HG03521 (cell line): ENCODE measurements around the gene TLCD1.

Experiments used
- ATAC-seq: cut with Tn5 transposase; IDR thresholded peaks from one replicate; pipeline ENCODE4 v1.9.1; 2021; ENCODE audit warnings: mild to moderate bottlenecking, moderate library complexity; ENCODE audit not compliant: unreplicated experiment

TLCD1 gene

GRCh38 chr17:28715217-28715616 lies 10.8 kb downstream of the TLCD1 start:
- no peak for ATAC-seq

GRCh38 chr17:28714281-28714680 lies 11.8 kb downstream of the TLCD1 start:
- no peak for ATAC-seq

GRCh38 chr17:28712705-28713415 lies 13.2 kb downstream of the TLCD1 start:
- no peak for ATAC-seq

GRCh38 chr17:28712032-28712704 lies 13.9 kb downstream of the TLCD1 start:
- no peak for ATAC-seq

- ATAC-seq, result peak; percentile 13
Measured at GRCh38 chr17:28711723-28712031, 14.4 kb downstream of the TLCD1 start, which contains the start of gene PROCA1. Gene PROCA1 (minus strand): TSS chr17:28711888. CDS start chr17:28711660, 228 bp downstream.

- peak; percentile 75 for ATAC-seq
Measured at GRCh38 chr17:28710861-28711722, 14.9 kb downstream of the TLCD1 start.

- ATAC-seq, result no peak
Measured at GRCh38 chr17:28707339-28707720, 18.7 kb downstream of the TLCD1 start.

- ATAC-seq, result no peak
Measured at GRCh38 chr17:28706471-28707338, 19.3 kb downstream of the TLCD1 start.

GRCh38 chr17:28705728-28706334 lies 20.2 kb downstream of the TLCD1 start:
- no peak for ATAC-seq

GRCh38 chr17:28705074-28705659 lies 20.9 kb downstream of the TLCD1 start:
- no peak for ATAC-seq

GRCh38 chr17:28704219-28704858 lies 21.7 kb downstream of the TLCD1 start:
- ATAC-seq, result no peak

GRCh38 chr17:28703552-28704218 lies 22.3 kb downstream of the TLCD1 start:
- ATAC-seq, result no peak

GRCh38 chr17:28702752-28703150 lies 23.3 kb downstream of the TLCD1 start:
- ATAC-seq, result no peak

GRCh38 chr17:28702026-28702751 lies 23.8 kb downstream of the TLCD1 start:
- no peak for ATAC-seq

- ATAC-seq, result no peak
Measured at GRCh38 chr17:28700830-28701492, 25.1 kb downstream of the TLCD1 start.

GRCh38 chr17:28700278-28700677 lies 25.8 kb downstream of the TLCD1 start:
- ATAC-seq, result no peak

GRCh38 chr17:28698253-28698941 lies 27.6 kb downstream of the TLCD1 start:
- ATAC-seq, result no peak
